Skeletal muscle cell (primary cell): ENCODE results near the gene VPS13D.

Experiments used
- DNase-seq: peaks from one replicate; pipeline ENCODE4 v3.0.0-alpha.2; 2010; ENCODE audit warnings: low read depth
- H3K4me3 ChIP-seq: 2 replicates; pipeline ENCODE4 v1.5.1; 2011; ENCODE audit warnings: low read depth, mild to moderate bottlenecking, control low read depth, low read length, moderate library complexity

Gene VPS13D

DNA sequence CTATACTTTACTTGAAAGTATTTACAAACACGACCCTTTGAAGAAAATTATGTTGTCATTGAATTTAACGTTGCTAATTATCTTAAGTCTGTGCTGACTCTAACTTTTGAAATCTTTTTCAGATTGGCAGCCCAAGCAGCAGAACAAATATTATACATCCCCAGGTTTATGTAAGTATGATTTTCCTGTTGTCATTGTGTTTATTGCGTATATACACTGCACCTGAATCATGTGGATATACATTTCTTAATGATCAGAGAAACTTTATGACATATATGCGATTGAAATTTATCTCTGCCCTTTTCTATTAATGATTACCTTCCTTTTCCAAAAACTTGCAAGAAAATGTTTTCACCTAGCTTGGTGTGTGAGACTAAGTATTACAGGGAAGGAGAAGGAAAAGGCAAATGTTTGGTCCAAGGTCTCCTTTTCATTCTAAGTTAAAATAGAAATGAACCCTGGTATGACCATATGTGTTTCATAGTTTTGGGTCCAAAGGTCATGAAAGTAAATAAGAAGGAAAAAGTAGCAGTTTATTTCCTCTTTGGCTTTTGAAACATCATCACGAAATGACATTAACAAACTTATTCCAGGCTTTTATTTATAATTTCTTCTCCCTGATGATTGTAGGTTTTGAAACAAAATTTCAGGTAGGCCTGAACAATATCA, 116.8 kb downstream of the VPS13D start:
- no peak for DNase-seq
- no peak overlapping the region for H3K4me3 ChIP-seq

DNA sequence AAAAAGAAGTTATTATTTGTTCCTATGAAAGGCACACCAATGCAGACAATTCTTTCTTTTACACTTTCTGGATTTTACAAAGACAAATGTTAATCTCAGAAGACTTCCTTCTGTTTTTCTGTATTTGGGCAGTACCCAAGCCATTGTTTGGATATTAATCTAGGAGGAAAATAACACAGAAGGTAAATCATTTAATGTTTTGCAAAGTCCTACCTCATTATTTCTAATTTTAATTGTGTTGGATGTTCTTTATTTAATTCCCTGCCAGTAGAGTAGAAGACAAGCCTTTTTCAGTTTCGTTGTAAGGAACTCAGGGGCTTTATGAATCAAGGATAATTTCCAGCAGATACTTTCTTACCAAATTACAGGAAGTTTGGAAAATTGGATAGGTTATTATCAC, 118.3 kb downstream of the VPS13D start:
- DNase-seq = no peak
- no peak overlapping the region for H3K4me3 ChIP-seq

DNA sequence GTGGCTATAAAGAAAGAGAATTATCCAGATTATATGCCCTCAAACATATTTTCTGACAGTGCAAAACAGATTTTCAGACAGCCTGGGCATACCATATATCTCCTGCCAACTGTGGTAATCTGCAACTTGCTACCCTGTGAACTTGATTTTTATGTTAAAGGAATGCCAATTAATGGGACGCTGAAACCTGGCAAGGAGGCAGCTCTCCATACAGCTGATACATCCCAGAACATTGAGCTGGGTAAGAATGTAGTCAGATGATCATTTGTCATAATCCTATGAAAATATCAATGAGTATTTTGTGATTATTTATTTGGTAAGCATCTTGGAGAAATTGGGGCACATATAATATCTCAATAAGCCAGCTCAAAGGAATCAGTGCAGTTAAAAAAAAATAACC, 124.2 kb downstream of the VPS13D start:
- DNase-seq = no peak
- no peak overlapping the region for H3K4me3 ChIP-seq

DNA sequence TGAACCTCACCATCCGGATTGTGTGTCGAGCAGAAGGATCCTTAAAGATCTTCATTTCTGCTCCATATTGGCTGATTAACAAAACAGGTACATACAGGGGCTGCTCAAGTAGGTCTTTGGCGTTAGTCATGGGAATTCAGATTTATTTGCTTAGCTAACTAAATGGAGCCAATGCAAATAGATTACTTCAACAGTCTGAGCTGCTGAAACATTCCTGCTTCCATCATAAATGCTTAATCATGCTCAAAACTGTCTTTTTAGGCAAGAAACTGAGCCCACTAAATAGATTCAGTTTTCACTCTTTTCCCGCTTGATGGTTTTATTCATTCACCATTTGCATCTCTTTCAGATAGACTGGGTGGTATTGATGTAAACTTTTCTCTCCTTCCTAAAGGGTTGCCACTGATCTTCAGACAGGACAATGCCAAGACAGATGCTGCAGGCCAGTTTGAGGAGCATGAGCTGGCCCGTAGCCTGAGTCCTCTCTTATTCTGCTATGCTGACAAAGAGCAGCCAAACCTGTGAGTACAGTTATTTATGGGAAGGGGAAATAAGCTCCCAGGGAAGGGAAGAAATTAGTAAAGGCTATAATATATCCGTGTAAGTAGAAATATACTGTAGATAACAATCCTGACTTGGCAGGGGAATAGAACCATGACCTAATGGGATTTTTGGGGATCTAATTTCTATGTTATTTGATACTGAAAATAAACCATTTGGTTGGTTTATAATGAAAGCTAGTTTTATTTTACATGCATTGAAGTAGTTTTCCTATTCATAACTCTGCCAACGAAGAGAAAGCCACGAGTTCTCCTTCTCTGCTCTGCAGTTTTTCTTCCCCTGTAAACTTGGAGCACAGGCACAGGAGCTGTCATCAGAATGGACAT, 126.4 kb downstream of the VPS13D start:
- no peak overlapping the region for H3K4me3 ChIP-seq
- no peak for DNase-seq

DNA sequence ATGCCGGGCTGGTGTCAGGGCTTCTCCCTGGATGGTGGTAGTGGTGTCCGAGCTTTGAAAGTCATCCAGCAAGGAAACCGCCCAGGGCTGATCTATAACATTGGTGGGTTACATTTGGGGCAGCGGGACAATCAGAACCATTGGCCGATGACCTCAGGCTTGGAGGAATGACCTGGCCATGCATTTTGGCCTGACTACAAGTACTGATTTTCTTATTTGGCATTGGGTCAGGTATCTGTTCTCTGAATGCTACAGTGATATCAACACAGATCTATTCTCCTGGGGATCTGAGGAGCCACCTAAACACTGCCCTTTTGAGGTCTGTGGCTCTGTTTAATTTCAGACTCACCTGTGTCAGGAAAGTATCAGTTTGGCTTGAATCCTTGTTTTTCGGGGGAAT, 128.7 kb downstream of the VPS13D start:
- H3K4me3 ChIP-seq = no peak overlapping the region
- DNase-seq = no peak

DNA sequence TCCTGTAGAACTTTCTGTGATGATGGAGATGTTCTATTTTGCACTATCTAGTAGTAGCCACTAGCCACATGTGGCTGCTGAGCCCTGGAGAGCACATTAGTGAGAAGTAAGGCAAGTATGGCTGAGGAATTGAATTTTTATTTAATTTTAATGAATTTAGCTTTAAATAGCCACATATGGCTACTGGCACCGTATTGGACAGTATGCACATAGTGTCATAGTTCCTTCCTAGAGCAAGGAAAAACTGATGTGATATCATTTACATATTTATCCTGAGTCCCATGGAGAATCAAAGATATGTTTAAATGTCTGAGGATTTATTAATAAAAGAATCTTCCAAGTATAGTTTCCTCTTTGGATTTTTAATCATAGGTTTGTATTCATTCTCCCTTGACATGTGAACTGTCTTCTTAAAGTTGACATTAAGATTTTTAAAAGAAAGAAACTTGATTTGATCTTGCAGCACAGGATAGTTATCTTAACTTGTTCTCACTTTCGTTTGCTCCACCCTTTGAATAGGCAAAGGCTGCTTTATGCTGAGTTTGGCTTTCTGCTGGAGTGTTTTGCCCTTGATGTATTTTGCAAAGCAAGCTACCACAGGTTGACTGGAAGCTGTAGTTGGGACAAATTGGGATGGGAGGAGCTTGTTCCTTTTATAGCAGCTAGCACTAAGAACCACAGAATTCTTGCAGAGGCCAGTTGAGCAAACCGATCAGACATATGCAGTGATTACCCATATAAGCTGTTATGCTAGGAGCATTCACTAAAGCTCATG, 129.7 kb downstream of the VPS13D start:
- DNase-seq = no peak
- no peak overlapping the region for H3K4me3 ChIP-seq

DNA sequence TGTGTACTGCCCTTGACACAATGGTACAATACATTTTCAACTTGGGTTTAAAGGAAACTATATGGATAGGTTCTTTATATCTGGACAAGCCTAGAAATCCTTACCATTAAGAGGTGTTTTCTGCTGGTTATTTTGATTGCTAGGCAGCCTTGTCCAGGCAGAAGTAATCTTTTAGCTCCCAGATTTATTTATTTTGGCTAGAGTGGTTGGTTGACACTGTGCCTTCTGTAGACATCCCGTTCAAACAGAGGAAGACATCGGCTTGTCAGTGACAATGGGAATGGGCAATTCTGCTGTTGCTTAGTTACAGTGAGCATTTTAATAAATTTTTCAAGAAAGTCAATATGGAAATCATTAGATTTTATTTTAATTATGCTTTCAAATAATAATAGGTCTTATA, 138.8 kb downstream of the VPS13D start:
- no peak overlapping the region for H3K4me3 ChIP-seq
- DNase-seq = no peak

DNA sequence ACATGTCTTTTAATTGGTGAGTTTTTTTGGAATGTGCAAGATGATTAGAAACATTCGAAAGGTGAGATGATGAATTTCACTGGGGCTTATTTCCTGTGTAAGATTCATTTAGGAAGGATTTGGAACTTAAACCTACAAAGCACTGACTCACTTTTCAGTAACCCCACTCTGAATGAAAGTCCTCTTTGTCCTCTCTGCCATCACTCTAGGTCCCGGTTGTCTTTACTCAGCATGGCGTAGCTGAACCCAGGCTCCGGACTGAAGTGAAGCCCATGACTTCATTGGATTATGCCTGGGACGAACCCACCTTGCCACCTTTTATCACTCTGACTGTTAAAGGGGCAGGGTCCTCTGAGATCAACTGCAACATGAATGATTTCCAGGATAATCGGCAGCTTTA, 139.4 kb downstream of the VPS13D start:
- DNase-seq = no peak
- H3K4me3 ChIP-seq = no peak overlapping the region

DNA sequence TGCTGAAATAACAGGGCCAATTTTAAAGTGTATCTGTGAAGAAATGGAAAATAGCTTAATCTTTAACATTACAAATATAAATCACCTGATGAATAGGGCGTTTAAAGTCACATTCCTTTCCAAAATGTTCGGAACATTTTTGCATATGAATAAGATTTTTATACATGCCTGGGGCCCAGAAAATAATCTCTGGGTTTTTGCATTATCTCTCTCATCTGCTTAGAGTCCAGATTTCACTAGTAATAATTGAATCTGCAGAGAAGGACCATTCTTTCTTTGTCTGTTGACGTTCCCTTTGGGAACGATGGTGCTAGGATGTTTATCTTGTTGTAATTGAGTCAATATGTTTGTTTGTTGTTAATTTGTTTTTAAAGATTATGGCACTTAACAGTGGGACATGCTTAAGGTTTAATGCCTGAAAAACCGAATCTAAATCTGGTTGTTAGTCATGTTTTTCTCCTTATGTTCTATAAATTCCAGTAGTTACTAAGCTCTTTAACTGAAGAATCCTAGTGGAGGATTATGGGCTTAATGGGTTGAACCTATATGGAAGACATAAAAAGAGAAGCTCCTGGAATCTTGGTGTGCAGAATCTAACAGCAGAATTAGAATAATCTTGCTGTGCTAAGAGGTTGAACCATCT, 140.6 kb downstream of the VPS13D start:
- no peak for DNase-seq
- H3K4me3 ChIP-seq = no peak overlapping the region

DNA sequence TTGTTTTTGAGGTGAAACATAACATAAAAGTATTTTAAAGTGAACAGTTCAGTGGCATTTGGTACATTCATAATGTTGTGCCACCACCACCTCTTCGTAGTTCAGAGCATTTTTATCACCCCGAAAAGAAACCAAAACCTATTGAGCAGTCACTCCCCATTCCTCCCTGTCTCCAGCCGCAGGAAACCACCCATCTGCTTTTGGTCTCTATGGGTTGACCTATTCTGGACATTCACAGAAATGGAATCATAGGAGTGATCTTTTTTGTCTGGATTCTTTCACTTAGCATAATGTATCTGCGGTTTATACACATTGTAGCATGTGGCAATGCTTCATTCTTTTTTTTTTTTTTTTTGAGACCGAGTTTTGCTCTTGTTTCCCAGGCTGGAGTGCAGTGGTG, 141.2 kb downstream of the VPS13D start:
- no peak for DNase-seq
- H3K4me3 ChIP-seq = no peak overlapping the region

DNA sequence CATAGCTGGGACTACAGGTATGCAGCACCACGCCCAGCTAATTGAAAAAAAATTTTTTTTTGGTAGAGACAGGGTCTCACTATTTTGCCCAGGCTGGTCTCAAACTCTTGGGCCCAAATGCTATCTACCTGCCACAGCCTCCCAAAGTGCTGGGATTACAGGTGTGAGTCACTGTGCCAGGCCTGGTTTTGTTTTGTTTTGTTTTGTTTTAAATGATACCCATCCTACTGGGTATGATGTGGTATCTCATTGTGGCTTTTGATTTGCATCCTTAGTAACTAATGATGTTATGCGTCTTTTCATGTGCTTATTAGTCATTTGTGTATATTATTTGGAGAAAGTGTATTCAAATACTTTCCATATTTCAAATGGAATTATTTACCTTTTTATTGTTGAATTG, 142.3 kb downstream of the VPS13D start:
- no peak overlapping the region for H3K4me3 ChIP-seq
- no peak for DNase-seq

DNA sequence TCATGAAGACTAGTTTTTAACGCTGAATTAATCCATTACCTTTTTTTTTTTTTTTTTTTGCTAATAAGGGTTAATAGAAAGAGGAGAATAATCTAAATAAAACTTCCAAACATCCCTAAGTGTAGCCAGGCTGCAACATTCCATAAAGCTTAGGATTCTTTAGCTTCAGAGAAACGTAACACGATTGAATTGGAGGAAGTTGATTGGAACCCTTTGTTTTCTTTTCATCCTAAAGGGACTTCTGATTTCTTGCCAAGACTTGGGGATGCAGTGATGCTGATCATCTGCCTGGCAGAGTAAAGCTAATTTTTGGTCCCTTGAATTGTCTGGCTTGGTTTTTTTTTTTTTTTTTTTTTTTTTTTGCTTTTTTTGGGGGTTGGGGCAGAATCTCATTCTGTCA, 142.9 kb downstream of the VPS13D start:
- H3K4me3 ChIP-seq = no peak overlapping the region
- no peak for DNase-seq

DNA sequence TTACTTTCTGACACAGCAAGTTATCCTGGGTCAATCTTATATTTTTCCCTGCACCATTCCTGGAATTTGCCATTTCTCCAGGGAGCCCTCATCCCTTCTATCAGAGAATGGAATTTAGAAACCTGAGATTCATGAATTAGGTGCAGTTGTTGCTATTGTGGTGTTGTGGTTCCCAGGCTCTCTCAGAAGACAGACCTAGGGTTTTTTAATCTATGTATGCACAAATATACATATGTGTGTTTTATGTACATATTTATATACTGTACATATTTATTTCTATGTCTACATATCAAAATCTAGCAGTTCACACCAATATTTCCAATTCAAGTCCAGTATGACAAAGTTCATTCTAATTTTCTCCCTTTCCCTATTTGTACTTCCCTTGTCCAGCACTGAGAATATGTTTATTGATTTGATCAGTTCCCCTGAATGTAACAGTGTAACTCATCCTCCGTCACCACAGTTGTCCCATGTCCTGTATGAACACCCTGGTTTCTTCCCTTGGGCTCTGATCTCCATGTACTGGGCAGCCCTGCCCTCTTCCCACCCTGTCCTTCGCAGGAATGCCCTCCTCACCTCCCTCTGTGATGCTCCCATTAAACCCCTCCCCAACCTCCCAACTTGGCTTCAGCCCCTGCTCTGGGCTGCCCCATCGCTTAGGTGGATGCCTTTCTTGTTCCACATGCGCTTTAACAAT, 145.5 kb downstream of the VPS13D start:
- DNase-seq = no peak
- H3K4me3 ChIP-seq = no peak overlapping the region

DNA sequence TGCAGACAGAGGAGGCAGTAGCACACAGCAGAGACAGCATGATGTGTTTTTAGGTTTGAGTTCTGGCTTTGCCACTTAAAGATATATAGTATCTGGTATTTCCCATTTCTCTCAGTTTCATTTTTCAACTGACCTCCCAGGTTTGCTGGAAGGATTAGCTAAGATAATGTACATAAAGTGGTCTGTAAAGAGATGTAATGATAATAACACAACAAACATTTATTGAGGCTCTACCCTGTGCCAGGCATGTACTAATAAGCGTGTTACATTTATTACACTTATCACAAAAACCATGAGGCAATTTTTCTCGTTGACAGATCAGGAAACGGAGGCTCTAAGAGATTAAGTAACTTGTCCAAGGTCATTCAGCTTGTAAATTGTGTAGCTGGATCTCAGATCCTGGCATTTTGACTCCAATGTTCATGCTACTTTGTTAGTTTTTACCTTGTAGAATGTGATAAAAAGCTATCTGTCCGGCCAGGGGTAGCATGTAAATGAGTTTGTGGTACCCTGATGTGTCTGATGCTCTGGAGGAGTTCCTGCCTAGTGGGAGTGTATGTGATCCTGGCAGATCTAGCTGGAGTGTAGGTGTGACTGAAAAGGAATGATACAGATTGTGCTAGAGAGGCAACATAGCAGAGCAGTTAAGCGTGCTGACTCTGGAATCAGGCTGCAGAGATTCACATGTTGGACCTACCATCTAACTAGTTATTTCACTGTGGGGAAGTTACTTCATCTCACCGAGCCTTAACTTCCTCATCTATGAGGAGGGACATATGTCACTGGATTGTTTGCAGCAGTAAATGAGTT, 146.6 kb downstream of the VPS13D start:
- DNase-seq = no peak
- no peak overlapping the region for H3K4me3 ChIP-seq

DNA sequence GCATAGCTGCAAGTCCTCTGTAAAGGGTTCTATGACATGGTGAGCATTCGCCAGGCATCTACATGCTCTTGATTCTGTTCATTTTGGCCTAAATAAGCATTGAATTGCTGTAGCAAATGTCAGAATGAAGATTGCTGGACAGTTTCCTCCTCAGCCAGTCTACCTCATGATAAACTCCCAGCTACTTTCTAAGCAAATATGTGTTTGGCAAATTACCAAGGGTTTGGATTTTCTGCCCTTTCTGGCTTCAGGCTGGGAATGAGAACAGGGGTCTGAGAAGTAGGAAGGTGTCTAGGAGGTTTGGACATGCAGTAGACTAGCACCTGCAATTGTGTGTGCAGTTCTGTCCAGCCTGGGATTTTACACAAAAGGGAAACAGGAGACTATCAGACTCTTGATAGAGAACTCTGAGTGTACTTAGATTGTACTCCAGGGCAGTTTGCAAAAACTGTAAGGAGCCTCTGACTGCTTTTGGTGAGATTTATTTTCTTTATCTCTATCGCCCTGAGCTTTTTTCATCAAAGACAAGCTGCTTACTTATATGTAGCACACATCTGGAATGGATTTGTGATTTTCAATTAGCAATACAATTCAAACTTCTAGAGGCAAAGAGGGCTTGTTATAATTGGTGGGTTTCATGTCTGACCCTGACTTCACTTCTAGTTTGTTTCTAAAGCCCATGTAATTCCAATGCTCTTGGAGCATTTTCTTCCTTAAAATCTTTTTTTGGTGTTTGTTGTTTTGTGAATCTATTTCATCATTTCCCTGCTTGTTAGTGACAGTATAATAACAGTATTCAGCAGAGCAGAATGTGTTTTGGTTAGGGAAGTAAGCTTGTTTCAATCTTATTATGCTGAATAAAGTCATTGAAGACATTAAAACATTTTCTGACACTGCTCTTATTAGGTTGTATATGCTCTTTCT, 150.8 kb downstream of the VPS13D start:
- H3K4me3 ChIP-seq = no peak overlapping the region
- no peak for DNase-seq

DNA sequence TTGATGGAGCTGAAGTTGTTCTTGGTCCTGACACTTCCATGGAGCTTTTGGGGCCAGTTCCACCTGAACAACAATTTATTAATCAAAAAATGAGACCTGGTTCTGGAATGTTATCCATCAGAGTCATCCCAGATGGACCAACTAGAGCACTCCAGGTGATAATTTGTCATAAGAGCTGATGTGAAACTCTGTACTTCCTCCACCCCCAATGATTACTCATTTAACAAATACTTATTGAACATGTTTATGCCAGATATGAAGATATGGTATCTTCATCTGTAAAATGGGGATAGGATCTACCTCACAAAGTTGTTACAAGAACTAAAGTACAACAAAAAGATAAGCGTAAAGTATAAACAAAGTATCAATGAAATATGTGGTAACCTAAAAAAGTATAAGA, 153.2 kb downstream of the VPS13D start:
- H3K4me3 ChIP-seq = no peak overlapping the region
- DNase-seq = no peak

DNA sequence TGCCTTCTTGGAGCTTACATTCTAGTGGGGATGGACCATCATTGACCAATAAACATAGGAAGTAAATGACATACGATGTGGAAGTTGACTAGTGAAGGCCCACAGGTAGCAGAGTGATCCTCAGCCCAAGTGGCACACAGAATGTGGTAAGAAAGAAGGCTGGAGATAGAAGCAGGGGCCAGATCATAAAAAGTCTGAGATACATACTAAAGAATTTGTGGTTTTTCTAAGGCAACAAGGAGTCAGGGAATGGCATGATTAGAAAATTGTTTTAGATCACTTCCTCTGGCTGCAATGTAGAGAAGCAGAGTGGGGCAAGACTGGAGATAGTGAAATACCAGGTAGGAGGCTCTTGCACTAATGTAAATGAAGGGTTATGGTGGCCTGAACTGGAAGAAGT, 154.0 kb downstream of the VPS13D start:
- no peak for DNase-seq

More for the DNA sequence above, 154.0 kb downstream of the VPS13D start:
- no peak overlapping the region for H3K4me3 ChIP-seq
